ENCODE results near the gene USP28. TPM values are rescaled to one million over a fixed set of nuclear protein-coding genes. Genes with fewer than 3 reads are reported as not detected.

The USP28 gene
- total RNA-seq, 4 donors from 2014 or later: 7.8 to 64.4 (median 20.6) TPM

DNA sequence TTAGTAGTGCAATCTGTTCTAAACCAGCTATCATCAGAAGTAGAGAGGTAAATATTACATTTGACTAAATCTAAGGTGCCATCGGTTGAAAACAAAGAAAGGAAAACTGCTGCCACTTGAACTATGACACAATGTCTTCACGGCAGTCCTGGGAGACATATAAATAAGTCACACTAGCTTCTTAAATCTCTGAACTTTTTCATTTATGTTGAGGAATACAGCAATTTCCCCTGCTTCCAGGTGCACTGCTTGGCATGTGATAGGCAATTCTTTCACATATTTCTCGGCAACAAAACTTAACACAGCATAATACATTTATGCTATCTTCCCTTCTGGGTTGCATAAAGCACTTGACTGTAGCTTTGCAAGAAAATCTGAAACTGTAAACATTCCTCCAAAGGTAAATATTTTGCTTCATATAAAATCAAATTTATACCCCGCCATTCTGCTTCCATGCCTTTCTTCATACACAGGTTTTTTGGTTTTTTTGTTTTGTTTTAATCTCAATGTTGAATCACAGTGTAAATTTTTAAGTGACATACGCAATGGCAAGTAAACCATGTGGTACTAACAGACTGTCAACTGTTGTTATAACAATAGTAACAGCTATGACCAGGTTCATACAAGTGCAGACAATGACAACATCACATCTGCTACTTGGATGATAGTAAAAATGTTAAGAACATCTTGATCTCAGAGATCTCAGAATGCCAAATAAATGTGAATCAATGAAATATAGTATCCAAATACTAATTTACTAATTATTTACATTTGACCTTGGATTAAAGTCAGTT lies 18.2 kb downstream of the USP28 start:
- no peaks in the 10 kb centered on the region for H3K9me3 ChIP-seq
- no peaks in the 10 kb centered on the region for H3K27me3 ChIP-seq
- H3K27ac ChIP-seq: no peak overlapping the region
- TF ChIP-seq POLR2A (IDR thresholded peaks at IDR 0.05): no peak
- TF ChIP-seq, protein P1, sequence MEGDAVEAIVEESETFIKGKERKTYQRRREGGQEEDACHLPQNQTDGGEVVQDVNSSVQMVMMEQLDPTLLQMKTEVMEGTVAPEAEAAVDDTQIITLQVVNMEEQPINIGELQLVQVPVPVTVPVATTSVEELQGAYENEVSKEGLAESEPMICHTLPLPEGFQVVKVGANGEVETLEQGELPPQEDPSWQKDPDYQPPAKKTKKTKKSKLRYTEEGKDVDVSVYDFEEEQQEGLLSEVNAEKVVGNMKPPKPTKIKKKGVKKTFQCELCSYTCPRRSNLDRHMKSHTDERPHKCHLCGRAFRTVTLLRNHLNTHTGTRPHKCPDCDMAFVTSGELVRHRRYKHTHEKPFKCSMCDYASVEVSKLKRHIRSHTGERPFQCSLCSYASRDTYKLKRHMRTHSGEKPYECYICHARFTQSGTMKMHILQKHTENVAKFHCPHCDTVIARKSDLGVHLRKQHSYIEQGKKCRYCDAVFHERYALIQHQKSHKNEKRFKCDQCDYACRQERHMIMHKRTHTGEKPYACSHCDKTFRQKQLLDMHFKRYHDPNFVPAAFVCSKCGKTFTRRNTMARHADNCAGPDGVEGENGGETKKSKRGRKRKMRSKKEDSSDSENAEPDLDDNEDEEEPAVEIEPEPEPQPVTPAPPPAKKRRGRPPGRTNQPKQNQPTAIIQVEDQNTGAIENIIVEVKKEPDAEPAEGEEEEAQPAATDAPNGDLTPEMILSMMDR (IDR thresholded peaks at IDR 0.05): no peak
- H3K4me3 ChIP-seq: no peak overlapping the region
- peaks cover 0 to 7% (median 0%) of the 10 kb centered on the region in 4 donors for H3K4me1 ChIP-seq
- H3K36me3 ChIP-seq: peaks cover 0 to 8% (median 0%) of the 10 kb centered on the region in 3 donors
- no peak for DNase-seq

DNA sequence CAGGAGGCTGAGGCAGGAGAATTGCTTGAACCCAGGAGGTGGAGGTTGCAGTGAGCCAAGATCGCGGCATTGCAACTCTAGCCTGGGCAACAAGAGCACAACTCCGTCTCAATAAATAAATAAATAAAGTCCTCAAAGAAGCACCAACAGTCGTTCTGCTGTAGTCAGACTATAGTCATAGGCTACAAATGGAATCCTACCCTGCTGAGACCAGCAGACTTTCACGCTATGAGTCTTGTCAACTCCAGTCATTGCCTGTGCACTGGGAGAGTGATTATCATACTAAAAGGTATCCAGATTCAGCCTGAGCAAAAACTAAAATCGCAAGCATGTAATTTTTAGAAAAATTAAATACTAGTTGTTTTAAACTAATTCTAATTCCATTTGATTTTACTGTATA lies 19.6 kb downstream of the USP28 start:
- H3K9me3 ChIP-seq: no peaks in the 10 kb centered on the region
- H3K4me1 ChIP-seq: peaks cover 0 to 7% (median 0%) of the 10 kb centered on the region in 4 donors
- DNase-seq: no peak
- peaks cover 0 to 19% (median 0%) of the 10 kb centered on the region in 3 donors for H3K36me3 ChIP-seq
- TF ChIP-seq, protein P1 (IDR thresholded peaks at IDR 0.05): no peak
- TF ChIP-seq POLR2A (IDR thresholded peaks at IDR 0.05): no peak
- H3K27ac ChIP-seq: no peak overlapping the region
- H3K27me3 ChIP-seq: no peaks in the 10 kb centered on the region
- H3K4me3 ChIP-seq: no peak overlapping the region

DNA sequence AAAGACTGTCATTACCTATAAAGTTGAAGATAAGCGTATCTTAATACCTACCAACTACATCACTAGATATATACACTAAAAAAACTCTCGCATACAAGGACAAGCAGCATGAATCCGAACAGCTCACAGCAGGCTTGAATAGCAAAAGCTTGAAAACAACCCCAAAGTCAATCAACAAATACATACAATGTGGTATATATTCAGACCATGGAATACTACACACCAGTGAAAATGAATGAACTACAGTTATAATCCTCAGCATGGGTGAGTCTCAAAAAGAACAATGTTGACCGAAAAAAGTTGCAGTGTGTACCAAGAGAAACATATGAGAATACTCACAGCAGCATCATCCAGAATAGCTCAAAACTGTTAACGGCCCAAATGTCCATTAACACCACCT lies 25.2 kb downstream of the USP28 start:
- Histone ChIP-seq H3K27ac (no peak overlapping the region), H3K9me3 (no peaks in the 10 kb centered on the region), H3K4me3 (no peak overlapping the region), H3K27me3 (no peaks in the 10 kb centered on the region), H3K36me3 (peaks cover 0 to 38% (median 0%) of the 10 kb centered on the region in 3 donors), H3K4me1 (no peaks in the 10 kb centered on the region)
- no peak for TF ChIP-seq POLR2A (IDR thresholded peaks at IDR 0.05)
- TF ChIP-seq, protein P1 (IDR thresholded peaks at IDR 0.05): no peak
- DNase-seq: no peak

DNA sequence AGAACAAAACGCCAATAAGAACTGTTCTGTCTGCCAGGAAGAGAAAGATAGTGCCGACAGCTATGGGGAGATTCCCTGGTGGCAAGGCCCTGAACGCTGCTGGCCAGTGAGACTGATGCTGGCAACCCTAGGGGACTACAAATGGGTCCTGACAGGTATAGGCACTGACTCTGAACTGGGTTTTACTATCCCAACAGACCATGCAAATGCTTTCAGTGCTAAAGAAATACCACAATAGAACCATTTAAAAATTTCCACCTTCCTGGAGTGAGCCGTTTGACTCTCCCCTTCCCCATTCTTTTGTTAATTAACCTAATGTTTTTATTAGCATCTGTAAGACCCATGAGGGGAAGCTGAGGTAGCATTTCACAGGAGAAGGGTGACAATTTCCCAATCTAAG lies 25.7 kb downstream of the USP28 start:
- Histone ChIP-seq H3K27ac (no peak overlapping the region), H3K27me3 (no peaks in the 10 kb centered on the region), H3K36me3 (peaks cover 0 to 38% (median 0%) of the 10 kb centered on the region in 3 donors), H3K4me3 (no peak overlapping the region), H3K4me1 (no peaks in the 10 kb centered on the region), H3K9me3 (no peaks in the 10 kb centered on the region)
- TF ChIP-seq, protein P1 (IDR thresholded peaks at IDR 0.05): no peak
- TF ChIP-seq POLR2A (IDR thresholded peaks at IDR 0.05): no peak
- DNase-seq: no peak

DNA sequence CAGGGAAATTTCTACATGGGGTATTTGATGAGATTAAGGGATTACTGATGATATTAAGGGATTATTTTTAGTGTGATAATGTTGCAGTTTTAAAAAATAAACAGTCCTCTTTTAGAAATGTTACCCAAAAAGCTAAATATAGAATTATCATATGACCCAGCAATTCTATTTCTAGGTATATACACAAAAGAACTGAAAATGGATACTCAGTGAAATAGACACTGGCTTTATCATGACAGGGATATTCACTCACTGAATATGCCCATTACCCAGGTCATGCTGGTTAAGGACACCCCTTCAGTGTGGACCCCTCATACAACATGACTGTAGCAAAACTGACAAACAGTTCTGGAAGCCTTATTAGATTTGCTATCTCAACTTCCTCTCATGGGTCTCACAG lies 27.8 kb downstream of the USP28 start:
- H3K36me3 ChIP-seq: peaks cover 0 to 34% (median 0%) of the 10 kb centered on the region in 3 donors
- H3K27ac ChIP-seq: no peak overlapping the region
- H3K4me3 ChIP-seq: no peak overlapping the region
- H3K4me1 ChIP-seq: no peaks in the 10 kb centered on the region
- no peaks in the 10 kb centered on the region for H3K9me3 ChIP-seq
- no peak for DNase-seq
- no peak for TF ChIP-seq POLR2A (IDR thresholded peaks at IDR 0.05)
- TF ChIP-seq, protein P1 (IDR thresholded peaks at IDR 0.05): no peak
- no peaks in the 10 kb centered on the region for H3K27me3 ChIP-seq

Data from Peyer's patch (tissue), 4 donors.